Measurements from ENCODE around the gene HOXB2. TPM values are rescaled to one million over a fixed set of nuclear protein-coding genes. Genes with fewer than 3 reads are reported as not detected.

The HOXB2 gene
- total RNA-seq, 1 donor from 2014 or later, result 15.2 TPM

DNA sequence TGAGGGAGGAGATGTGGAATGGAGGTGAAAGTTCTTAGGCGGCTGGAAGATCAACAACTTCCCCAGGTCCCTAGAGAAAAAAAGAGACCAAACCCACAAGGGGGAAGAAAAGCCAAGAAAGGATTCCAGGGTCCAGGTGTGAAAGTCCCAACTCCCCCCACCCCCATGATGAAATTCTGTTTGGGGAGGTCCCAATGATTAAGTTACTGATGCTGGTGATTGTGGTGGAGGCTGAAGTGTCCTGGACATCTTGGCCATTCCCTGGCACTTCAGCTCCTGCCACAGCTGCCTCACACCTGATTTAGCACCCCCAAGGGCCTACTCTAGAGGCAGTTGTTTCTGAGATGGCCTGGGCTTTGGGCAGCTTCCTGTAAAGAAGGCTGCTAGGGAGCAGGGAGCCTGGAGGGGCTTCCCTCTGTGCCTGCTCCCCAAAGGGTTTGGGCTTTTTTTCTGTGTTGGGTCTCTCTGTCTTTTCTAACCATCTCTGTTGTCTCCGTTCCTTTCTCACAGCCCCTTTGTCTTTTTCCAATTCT, 20.2 kb upstream of the HOXB2 start:
- TF ChIP-seq, protein P1, sequence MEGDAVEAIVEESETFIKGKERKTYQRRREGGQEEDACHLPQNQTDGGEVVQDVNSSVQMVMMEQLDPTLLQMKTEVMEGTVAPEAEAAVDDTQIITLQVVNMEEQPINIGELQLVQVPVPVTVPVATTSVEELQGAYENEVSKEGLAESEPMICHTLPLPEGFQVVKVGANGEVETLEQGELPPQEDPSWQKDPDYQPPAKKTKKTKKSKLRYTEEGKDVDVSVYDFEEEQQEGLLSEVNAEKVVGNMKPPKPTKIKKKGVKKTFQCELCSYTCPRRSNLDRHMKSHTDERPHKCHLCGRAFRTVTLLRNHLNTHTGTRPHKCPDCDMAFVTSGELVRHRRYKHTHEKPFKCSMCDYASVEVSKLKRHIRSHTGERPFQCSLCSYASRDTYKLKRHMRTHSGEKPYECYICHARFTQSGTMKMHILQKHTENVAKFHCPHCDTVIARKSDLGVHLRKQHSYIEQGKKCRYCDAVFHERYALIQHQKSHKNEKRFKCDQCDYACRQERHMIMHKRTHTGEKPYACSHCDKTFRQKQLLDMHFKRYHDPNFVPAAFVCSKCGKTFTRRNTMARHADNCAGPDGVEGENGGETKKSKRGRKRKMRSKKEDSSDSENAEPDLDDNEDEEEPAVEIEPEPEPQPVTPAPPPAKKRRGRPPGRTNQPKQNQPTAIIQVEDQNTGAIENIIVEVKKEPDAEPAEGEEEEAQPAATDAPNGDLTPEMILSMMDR (IDR thresholded peaks at IDR 0.05; ENCODE audit: insufficient read depth, low read length, poor library complexity, severe bottlenecking), result no peak
- DNase-seq (ENCODE audit: low read depth), result no peak
- peak overlapping the region; percentile 40 for H3K4me3 ChIP-seq (ENCODE audit: low read depth, low read length)
- H3K27me3 ChIP-seq (ENCODE audit: control insufficient read depth, insufficient read depth, low read length), result no peaks in the 10 kb centered on the region
- H3K36me3 ChIP-seq (ENCODE audit: control insufficient read depth, insufficient read depth, low read length), result peaks cover 3% of the 10 kb centered on the region

DNA sequence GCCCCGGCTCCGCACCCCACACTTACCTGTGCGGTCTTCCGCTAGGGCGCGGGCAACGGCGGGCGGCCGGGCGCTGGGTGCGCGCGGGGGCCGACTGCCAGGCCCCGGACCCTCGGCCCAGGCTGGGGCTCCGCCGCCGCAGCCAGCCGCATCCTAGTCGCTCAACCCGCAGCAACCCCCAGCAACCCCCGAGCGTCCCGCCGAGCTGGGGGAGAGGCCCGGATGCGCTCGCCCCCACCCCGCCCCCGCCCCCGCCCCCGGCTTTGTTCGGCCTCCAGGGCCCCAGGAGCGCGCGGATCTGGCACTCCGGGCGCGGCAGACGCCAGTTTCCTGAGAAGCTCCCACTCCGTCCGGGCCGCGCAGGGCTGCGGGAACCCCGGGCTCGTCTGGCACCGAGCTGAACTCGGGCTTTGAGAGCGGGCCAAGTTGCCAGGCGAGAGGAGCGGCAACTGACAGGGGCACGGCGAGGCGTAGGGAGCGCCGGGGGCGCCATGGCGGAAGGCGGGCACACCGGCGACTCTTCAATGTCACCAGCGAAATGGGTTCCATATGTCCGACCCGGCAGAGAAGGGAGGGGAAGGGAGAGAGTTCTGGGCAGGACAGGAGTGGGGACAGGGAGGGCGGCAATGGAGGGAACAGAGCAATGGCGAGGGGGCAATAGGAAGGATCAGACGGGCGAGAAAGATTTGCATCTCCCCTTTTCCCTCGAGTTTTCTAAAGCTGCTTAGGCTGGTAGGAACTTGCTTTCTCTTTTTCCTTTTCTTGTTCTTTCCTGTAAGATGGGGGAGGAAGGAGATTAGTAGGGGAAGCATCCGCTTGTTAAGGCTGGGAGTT, 19.5 kb upstream of the HOXB2 start:
- no peaks in the 10 kb centered on the region for H3K27me3 ChIP-seq (ENCODE audit: control insufficient read depth, insufficient read depth, low read length)
- H3K4me3 ChIP-seq (ENCODE audit: low read depth, low read length), result peak overlapping the region; percentile 40
- DNase-seq (ENCODE audit: low read depth), result no peak
- peaks cover 3% of the 10 kb centered on the region for H3K36me3 ChIP-seq (ENCODE audit: control insufficient read depth, insufficient read depth, low read length)
- TF ChIP-seq, protein P1 (IDR thresholded peaks at IDR 0.05; ENCODE audit: insufficient read depth, low read length, poor library complexity, severe bottlenecking), result no peak

DNA sequence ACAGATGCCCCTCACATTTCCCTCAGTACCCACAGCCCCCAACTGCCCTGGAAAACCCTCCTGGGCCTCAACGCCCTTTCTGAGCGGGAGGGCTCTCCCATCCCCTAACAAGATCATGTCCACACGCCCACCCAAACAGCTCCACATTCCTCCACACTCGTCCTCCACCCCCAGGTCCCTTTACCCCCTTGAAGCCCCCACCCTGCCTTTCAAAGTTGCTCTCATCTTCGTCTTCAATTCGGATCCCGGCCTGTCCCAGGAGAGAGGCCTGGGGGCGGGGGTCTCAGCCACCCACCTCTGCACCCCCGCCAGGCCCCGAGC, 18.9 kb upstream of the HOXB2 start:
- TF ChIP-seq, protein P1 (IDR thresholded peaks at IDR 0.05; ENCODE audit: insufficient read depth, low read length, poor library complexity, severe bottlenecking), result no peak
- Histone ChIP-seq H3K27me3 (ENCODE audit: control insufficient read depth, insufficient read depth, low read length) (no peaks in the 10 kb centered on the region), H3K4me3 (ENCODE audit: low read depth, low read length) (peak overlapping the region; percentile 40), H3K36me3 (ENCODE audit: control insufficient read depth, insufficient read depth, low read length) (peaks cover 3% of the 10 kb centered on the region)
- no peak for DNase-seq (ENCODE audit: low read depth)

DNA sequence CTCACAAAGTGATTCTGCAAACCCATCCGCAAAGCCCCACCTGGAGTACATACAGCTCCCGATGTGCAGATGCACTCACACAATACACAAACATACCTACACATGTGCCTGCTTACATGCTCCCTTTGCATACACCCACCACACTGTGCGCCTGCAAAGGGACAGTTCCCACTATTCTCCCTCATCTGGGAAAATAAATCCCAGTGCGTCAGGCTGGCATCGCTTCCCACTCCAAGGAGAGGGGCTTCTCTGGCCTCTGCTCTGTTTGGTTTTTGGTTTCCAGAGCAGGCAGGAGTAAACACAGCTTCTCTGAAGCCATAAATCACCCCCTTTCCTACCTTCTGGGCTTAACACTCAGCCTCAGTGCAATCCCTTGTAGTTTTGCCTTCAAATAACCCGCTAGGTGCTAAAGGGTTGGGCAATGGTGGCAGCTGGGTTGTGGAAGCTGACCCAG, 18.5 kb upstream of the HOXB2 start:
- no peaks in the 10 kb centered on the region for H3K27me3 ChIP-seq (ENCODE audit: control insufficient read depth, insufficient read depth, low read length)
- peaks cover 3% of the 10 kb centered on the region for H3K36me3 ChIP-seq (ENCODE audit: control insufficient read depth, insufficient read depth, low read length)
- H3K4me3 ChIP-seq (ENCODE audit: low read depth, low read length), result peak overlapping the region; percentile 40
- TF ChIP-seq, protein P1 (IDR thresholded peaks at IDR 0.05; ENCODE audit: insufficient read depth, low read length, poor library complexity, severe bottlenecking), result no peak
- DNase-seq (ENCODE audit: low read depth), result no peak

DNA sequence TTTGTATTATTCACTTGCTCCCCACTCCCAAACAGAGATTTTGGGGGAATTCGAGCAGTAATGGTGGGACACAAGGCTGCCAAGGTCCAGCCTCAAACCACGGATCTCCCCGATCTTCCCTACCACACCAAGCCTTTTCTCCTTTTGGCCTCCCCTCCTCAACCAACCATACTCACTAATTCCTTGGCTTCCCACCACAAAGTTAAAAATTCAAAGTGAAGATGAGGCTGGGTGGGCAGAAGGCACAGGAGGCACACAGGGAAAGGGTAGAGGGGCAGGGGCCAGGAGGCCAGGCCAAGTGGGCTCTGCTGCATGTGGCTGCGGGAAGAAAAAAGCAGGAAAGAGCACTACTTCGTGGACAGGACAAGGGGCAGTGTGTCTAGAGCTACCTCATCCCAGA, 18.0 kb upstream of the HOXB2 start:
- Histone ChIP-seq H3K4me3 (ENCODE audit: low read depth, low read length) (peak overlapping the region; percentile 40), H3K27me3 (ENCODE audit: control insufficient read depth, insufficient read depth, low read length) (no peaks in the 10 kb centered on the region), H3K36me3 (ENCODE audit: control insufficient read depth, insufficient read depth, low read length) (peaks cover 3% of the 10 kb centered on the region)
- TF ChIP-seq, protein P1 (IDR thresholded peaks at IDR 0.05; ENCODE audit: insufficient read depth, low read length, poor library complexity, severe bottlenecking), result no peak
- DNase-seq (ENCODE audit: low read depth), result no peak

All from kidney epithelial cell (primary cell).